PC-3 (cell line): ENCODE measurements around the gene TNFAIP3.

Experiments
- EZH2 ChIP-seq: fragments of 300-600 bp; sonication (generic); IDR thresholded peaks from one replicate; pipeline ENCODE4 v1.6.1; 2017; ENCODE audit warnings: antibody characterized with exemption, mild to moderate bottlenecking, low read length; ENCODE audit not compliant: unreplicated experiment
- EZH2phosphoT487 ChIP-seq: fragments of 300-600 bp; sonication (generic); IDR thresholded peaks from 2 replicates; pipeline ENCODE4 v1.6.1; 2018; ENCODE audit warnings: mild to moderate bottlenecking, antibody characterized with exemption, low read length, borderline replicate concordance
- TF ChIP-seq, protein P1 (sequence below): fragments of 300-600 bp; sonication (generic); conservative IDR thresholded peaks from 2 replicates; pipeline ENCODE4 v1.5.1; 2017; ENCODE audit warnings: antibody characterized with exemption, low read depth, mild to moderate bottlenecking, low read length

DNA sequence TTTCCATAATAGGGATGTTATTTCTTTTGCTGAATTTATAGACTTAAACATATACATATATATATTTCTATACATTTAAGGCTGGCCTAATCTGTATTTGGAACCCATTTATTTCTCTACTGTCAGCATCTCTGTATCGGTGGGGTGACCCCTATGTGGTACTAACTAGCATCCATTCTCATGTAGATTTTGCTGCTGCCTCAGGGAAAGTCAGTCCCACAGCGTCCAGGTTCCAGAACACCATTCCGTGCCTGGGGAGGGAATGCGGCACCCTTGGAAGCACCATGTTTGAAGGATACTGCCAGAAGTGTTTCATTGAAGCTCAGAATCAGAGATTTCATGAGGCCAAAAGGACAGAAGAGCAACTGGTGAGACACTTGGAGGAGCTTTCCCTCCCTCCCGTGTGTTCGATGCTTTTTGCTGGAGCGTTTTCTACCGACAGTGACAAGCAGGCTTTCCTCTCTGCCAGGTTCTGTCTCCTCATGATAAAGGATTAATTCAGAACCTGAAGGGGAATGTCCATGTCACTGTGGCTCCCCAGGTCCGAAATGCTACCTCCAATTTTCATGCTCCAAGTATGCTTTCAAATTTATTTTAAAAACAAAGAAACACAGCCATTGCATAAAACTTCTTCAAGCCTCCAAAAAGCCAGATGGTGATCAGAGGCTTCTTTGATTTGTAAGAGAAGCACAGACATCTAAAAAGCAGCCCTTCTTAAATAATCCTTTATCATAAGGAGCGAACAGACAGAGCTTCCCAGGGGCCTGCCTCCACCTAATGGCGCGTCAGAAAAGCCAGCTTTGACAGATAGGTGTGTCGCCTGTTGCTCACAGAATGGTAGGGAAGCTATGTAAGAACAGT lies 13.1 kb downstream of the TNFAIP3 start:
- TF ChIP-seq, protein P1, sequence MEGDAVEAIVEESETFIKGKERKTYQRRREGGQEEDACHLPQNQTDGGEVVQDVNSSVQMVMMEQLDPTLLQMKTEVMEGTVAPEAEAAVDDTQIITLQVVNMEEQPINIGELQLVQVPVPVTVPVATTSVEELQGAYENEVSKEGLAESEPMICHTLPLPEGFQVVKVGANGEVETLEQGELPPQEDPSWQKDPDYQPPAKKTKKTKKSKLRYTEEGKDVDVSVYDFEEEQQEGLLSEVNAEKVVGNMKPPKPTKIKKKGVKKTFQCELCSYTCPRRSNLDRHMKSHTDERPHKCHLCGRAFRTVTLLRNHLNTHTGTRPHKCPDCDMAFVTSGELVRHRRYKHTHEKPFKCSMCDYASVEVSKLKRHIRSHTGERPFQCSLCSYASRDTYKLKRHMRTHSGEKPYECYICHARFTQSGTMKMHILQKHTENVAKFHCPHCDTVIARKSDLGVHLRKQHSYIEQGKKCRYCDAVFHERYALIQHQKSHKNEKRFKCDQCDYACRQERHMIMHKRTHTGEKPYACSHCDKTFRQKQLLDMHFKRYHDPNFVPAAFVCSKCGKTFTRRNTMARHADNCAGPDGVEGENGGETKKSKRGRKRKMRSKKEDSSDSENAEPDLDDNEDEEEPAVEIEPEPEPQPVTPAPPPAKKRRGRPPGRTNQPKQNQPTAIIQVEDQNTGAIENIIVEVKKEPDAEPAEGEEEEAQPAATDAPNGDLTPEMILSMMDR: no peak
- TF ChIP-seq EZH2phosphoT487 (no peak), EZH2 (no peak)
